MCF 10A (cell line): ENCODE measurements around the gene CLMP. TPM values are rescaled to one million over a fixed set of nuclear protein-coding genes. Genes with fewer than 3 reads are reported as not detected.

Experiments used
- BruUV-seq: library from RNA; stranded (reverse); fragments of 400-500 nt; replicated peaks from 2 replicates; lab custom pipeline; 2021; lab: Mats Ljungman, UMichigan
- CTCF ChIA-PET: fragments of 300-600 bp; sonication (Branson Sonifier 250); formaldehyde crosslinking; extraction: SDS; loops from one replicate; lab custom pipeline; 2021; ENCODE audit warnings: antibody characterized with exemption, inconsistent platforms; lab: Yijun Ruan, JAX
- POLR2A ChIA-PET: fragments of 300-600, 350-650 bp; sonication (Branson Sonifier 250); formaldehyde crosslinking; extraction: SDS; loops from one replicate; lab custom pipeline; 2020; ENCODE audit warnings: antibody characterized with exemption, inconsistent platforms; lab: Yijun Ruan, JAX
- DNase-seq: peaks from one replicate; pipeline ENCODE4 v3.0.0-alpha.2; 2018; ENCODE audit not compliant: unreplicated experiment
- H3K27ac Mint-ChIP-seq: one replicate; pipeline ENCODE4 v1.8.0; 2022; ENCODE audit warnings: mild to moderate bottlenecking, low read depth, mixed read lengths; ENCODE audit not compliant: unreplicated experiment
- H3K27me3 Mint-ChIP-seq: one replicate; pipeline ENCODE4 v1.8.0; 2022; ENCODE audit warnings: mixed read lengths; ENCODE audit not compliant: insufficient read depth, unreplicated experiment
- H3K36me3 Mint-ChIP-seq: one replicate; pipeline ENCODE4 v1.8.0; 2022; ENCODE audit warnings: mild to moderate bottlenecking, moderate library complexity, mixed read lengths; ENCODE audit not compliant: insufficient read depth, unreplicated experiment
- H3K4me1 Mint-ChIP-seq: one replicate; pipeline ENCODE4 v1.8.0; 2022; ENCODE audit warnings: mixed read lengths; ENCODE audit not compliant: insufficient read depth, unreplicated experiment
- H3K4me3 Mint-ChIP-seq: one replicate; pipeline ENCODE4 v1.8.0; 2022; ENCODE audit warnings: mild to moderate bottlenecking, moderate library complexity, mixed read lengths; ENCODE audit not compliant: unreplicated experiment
- H3K9me3 Mint-ChIP-seq: one replicate; pipeline ENCODE4 v1.8.0; 2022; ENCODE audit warnings: mixed read lengths; ENCODE audit not compliant: unreplicated experiment
- CTCF ChIP-seq: fragments of 200-600 bp; IDR thresholded peaks from one replicate; pipeline ENCODE4 v1.8.0; 2022; ENCODE audit warnings: antibody characterized with exemption, mild to moderate bottlenecking; ENCODE audit not compliant: unreplicated experiment
- intact Hi-C: fragments of 100-400 bp; cut with micrococcal nuclease; formaldehyde crosslinking; loops from 2 replicates; pipeline ENCODE4 v1.14.1; 2022
- total RNA-seq: library from RNA; stranded (reverse); gene quantifications from 2 replicates; pipeline ENCODE4 v1.2.3, GENCODE V29; 2022

The CLMP gene
- total RNA-seq, 1 experiment from 2014 or later, result 86.1 TPM

DNA sequence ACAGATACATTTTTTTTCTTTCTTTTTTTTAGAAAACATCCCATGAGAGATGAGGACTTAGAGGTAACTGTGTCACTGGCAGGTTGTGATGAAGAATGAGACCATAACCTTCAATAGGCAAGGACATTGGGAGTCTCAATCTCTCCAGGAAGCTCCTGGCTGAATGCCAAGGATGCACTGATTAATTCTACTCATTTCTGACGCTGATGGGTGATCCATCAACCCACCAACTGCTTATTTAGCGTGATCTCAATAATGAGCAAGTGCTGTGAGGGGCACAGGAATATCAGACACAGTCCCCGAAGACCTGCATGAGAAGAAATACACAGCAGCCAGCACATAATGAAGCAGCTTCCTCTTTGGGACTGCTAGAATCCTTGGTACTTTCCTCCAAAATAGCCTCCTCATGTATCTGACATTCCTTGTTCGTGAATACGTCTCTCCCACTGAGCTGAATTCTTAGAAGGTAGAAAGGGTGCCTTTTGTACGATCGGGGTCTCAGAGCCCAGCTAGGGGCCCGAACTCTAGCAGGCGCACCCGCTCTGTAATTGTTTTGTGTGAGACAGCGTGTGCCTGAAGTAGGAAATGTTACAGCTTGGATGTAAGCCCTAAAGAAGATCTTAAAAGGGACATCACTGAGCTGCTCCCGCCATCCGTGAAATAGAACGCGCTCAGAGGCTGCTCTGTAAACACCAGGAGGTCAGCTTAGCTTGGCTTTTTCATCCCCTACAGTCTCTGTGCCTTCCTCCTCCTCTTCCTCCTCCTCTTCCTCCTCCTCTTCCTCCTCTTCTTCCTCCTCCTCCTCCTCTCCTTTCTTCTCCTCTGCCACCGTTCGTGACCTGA is 7.2 kb downstream of the CLMP start:
- Mint-ChIP-seq H3K9me3 (no peaks in the 10 kb centered on the region), H3K4me1 (peaks cover 41% of the 10 kb centered on the region), H3K27me3 (no peaks in the 10 kb centered on the region), H3K27ac (peak overlapping the region; percentile 93), H3K36me3 (peaks cover 19% of the 10 kb centered on the region), H3K4me3 (peak overlapping the region; percentile 52)
- no peak for DNase-seq
- ChIA-PET CTCF (interaction anchor here (0.9 to 2.8 kb wide), 7 partner anchors 11 to 134 kb away, joined by 3 to 13 read pairs (median 5); no protein-coding TSS in a partner anchor), POLR2A (interaction anchor here (0.7 to 4.0 kb wide), 9 partner anchors 8 to 125 kb away, joined by 3 to 32 read pairs (median 5); no protein-coding TSS in a partner anchor)
- no peak for TF ChIP-seq CTCF
- intact Hi-C loops, result no loop called here
- BruUV-seq, result no TSS peak

DNA sequence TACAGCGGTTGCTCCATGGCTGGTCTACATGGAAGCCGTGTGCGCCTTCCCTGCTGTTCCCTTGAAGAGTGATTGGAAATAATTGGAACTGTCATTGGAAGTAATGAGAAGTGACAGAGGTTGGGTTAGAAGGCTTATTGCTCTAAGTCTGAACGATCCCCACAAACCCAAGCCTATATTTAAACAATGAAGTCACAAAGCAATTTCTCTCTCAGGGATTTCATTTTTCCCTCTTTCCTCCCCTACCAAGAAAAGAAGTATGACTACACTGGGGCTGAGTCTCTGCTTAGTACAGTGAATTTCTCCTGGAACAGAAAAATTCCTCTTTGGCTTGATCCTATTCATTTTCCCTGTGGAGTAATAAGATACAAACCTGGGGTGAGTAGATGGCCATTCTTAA is 7.8 kb downstream of the CLMP start:
- TF ChIP-seq CTCF, result no peak
- ChIA-PET POLR2A (interaction anchor here (1.0 to 4.0 kb wide), 2 partner anchors 12 to 124 kb away, joined by 5 to 32 read pairs; no protein-coding TSS in a partner anchor), CTCF (interaction anchor here (1.0 to 2.8 kb wide), 3 partner anchors 11 to 60 kb away, joined by 3 to 13 read pairs (median 6); no protein-coding TSS in a partner anchor)
- intact Hi-C loops, result no loop called here
- DNase-seq, result no peak
- no peaks in the 10 kb centered on the region for H3K9me3 Mint-ChIP-seq
- peaks cover 41% of the 10 kb centered on the region for H3K4me1 Mint-ChIP-seq
- no TSS peak for BruUV-seq
- peak overlapping the region; percentile 93 for H3K27ac Mint-ChIP-seq
- H3K27me3 Mint-ChIP-seq, result no peaks in the 10 kb centered on the region
- H3K36me3 Mint-ChIP-seq, result peaks cover 22% of the 10 kb centered on the region
- H3K4me3 Mint-ChIP-seq, result no peak overlapping the region

GRCh38 chr11:123186286-123186685 is 8.8 kb downstream of the CLMP start:
- no peak for TF ChIP-seq CTCF
- Mint-ChIP-seq H3K27ac (peak overlapping the region; percentile 93), H3K4me1 (peaks cover 42% of the 10 kb centered on the region), H3K4me3 (no peak overlapping the region), H3K36me3 (peaks cover 16% of the 10 kb centered on the region), H3K9me3 (no peaks in the 10 kb centered on the region), H3K27me3 (no peaks in the 10 kb centered on the region)
- DNase-seq, result peak; percentile 97
- ChIA-PET POLR2A (interaction anchor here (0.7 to 3.9 kb wide), 4 partner anchors 9 to 527 kb away, joined by 3 to 52 read pairs (median 6); partner anchors contain the start of gene CLMP), CTCF (interaction anchor here (0.7 to 1.5 kb wide), 4 partner anchors 9 to 75 kb away, joined by 3 to 5 read pairs (median 4); partner anchors contain the start of gene CLMP)
- intact Hi-C loops, result loop anchor here (1.0 kb wide), 1 partner anchor 12 kb away; no protein-coding TSS in a partner anchor
- BruUV-seq, result no TSS peak

GRCh38 chr11:123185326-123185725 is 9.7 kb downstream of the CLMP start:
- peaks cover 16% of the 10 kb centered on the region for H3K36me3 Mint-ChIP-seq
- intact Hi-C loops, result no loop called here
- peak overlapping the region; percentile 93 for H3K27ac Mint-ChIP-seq
- DNase-seq, result no peak
- CTCF ChIA-PET, result interaction anchor here (0.7 to 1.9 kb wide), 6 partner anchors 20 to 76 kb away, joined by 3 to 9 read pairs (median 4); no protein-coding TSS in a partner anchor
- BruUV-seq, result no TSS peak
- POLR2A ChIA-PET, result interaction anchor here (1.8 to 3.9 kb wide), 3 partner anchors 10 to 40 kb away, joined by 6 to 52 read pairs (median 8); partner anchors contain the start of gene CLMP
- peaks cover 50% of the 10 kb centered on the region for H3K4me1 Mint-ChIP-seq
- peak overlapping the region; percentile 15 for H3K4me3 Mint-ChIP-seq
- H3K9me3 Mint-ChIP-seq, result no peaks in the 10 kb centered on the region
- no peak for TF ChIP-seq CTCF
- H3K27me3 Mint-ChIP-seq, result no peaks in the 10 kb centered on the region
